IgD-negative memory B cell (primary cell): ENCODE data around the gene B3GALT5. TPM values are rescaled to one million over a fixed set of nuclear protein-coding genes. Genes with fewer than 3 reads are reported as not detected.
"Not testable (repeated sequence)": the region's sequence is repeated elsewhere in the genome, so short reads cannot be mapped to it uniquely, and the experiment has no call there.

Experiments used
- H3K27ac Mint-ChIP-seq, 3 donors: one replicate each; pipeline ENCODE4 v1.8.0; 2020 to 2022; ENCODE audit warnings: mild to moderate bottlenecking in 3 of 3, mixed read lengths in 3 of 3, moderate library complexity in 1 of 3
- H3K27me3 Mint-ChIP-seq: one replicate; pipeline ENCODE4 v1.8.0; 2021; ENCODE audit warnings: mixed read lengths
- H3K36me3 Mint-ChIP-seq: one replicate; pipeline ENCODE4 v1.8.0; 2020; ENCODE audit warnings: mild to moderate bottlenecking, mixed read lengths
- H3K4me1 Mint-ChIP-seq, 3 donors: one replicate each; pipeline ENCODE4 v1.8.0; 2020 to 2022; ENCODE audit warnings: mixed read lengths in 3 of 3, mild to moderate bottlenecking in 1 of 3
- H3K4me3 Mint-ChIP-seq, 4 donors: one replicate each; pipeline ENCODE4 v1.8.0; 2020 to 2022; ENCODE audit warnings: mild to moderate bottlenecking in 4 of 4, mixed read lengths in 4 of 4, moderate library complexity in 3 of 4
- H3K9me3 Mint-ChIP-seq, 3 donors: one replicate each; pipeline ENCODE4 v1.8.0; 2020 to 2021; ENCODE audit warnings: mixed read lengths in 3 of 3, mild to moderate bottlenecking in 1 of 3
- polyA plus RNA-seq: library from polyadenylated mRNA; unstranded; fragments of 300-500 nt; fragmentation: Illumina TruSeq; gene quantifications from one replicate; pipeline ENCODE4 v1.2.3, GENCODE V29; 2021

The B3GALT5 gene
- polyA plus RNA-seq = not detected

- H3K4me3 Mint-ChIP-seq = peak within 1 kb of the TSS in 1 of 4 donors; percentile 53
- H3K27me3 Mint-ChIP-seq = peaks cover 22% of the 10 kb centered on the region
These were observed at the start of gene B3GALT5 for GRCh38 chr21:39612233-39613040. TSS of gene B3GALT5 (plus strand) at chr21:39612940. CDS start at chr21:39660560, 47,620 bp downstream.

GRCh38 chr21:39564200-39564599 lies 48.5 kb upstream of the B3GALT5 start:
- Mint-ChIP-seq H3K4me1 (no peaks in the 10 kb centered on the region), H3K27ac (no peak overlapping the region), H3K4me3 (no peak overlapping the region), H3K27me3 (no peaks in the 10 kb centered on the region), H3K9me3 (no peaks in the 10 kb centered on the region), H3K36me3 (no peaks in the 10 kb centered on the region)

More at GRCh38 chr21:39612233-39613040, at the start of gene B3GALT5:
- H3K4me1 Mint-ChIP-seq = peaks cover 0 to 2% (median 0%) of the 10 kb centered on the region in 3 donors
- H3K9me3 Mint-ChIP-seq = peaks cover 2 to 6% (median 3%) of the 10 kb centered on the region in 3 donors
- H3K27ac Mint-ChIP-seq = peak within 1 kb of the TSS in 1 of 3 donors; percentile 43
- H3K36me3 Mint-ChIP-seq = no peaks in the 10 kb centered on the region

GRCh38 chr21:39567180-39567972 lies 45.4 kb upstream of the B3GALT5 start:
- H3K27me3 Mint-ChIP-seq = peaks cover 2% of the 10 kb centered on the region
- no peaks in the 10 kb centered on the region for H3K36me3 Mint-ChIP-seq
- no peaks in the 10 kb centered on the region for H3K4me1 Mint-ChIP-seq
- H3K27ac Mint-ChIP-seq = no peak overlapping the region
- no peaks in the 10 kb centered on the region for H3K9me3 Mint-ChIP-seq
- H3K4me3 Mint-ChIP-seq = no peak overlapping the region

- no peaks in the 10 kb centered on the region for H3K4me1 Mint-ChIP-seq
- H3K4me3 Mint-ChIP-seq = no peak overlapping the region
- H3K9me3 Mint-ChIP-seq = no peaks in the 10 kb centered on the region
- H3K27ac Mint-ChIP-seq = no peak overlapping the region
- H3K36me3 Mint-ChIP-seq = no peaks in the 10 kb centered on the region
- peaks cover 5% of the 10 kb centered on the region for H3K27me3 Mint-ChIP-seq
These were observed 44.4 kb upstream of the B3GALT5 start for GRCh38 chr21:39568361-39568760.

- Mint-ChIP-seq H3K4me1 (no peaks in the 10 kb centered on the region), H3K4me3 (no peak overlapping the region), H3K36me3 (no peaks in the 10 kb centered on the region), H3K27ac (no peak overlapping the region), H3K27me3 (peaks cover 11% of the 10 kb centered on the region), H3K9me3 (peaks cover 0 to 4% (median 2%) of the 10 kb centered on the region in 3 donors)
These were observed 37.0 kb upstream of the B3GALT5 start for GRCh38 chr21:39575775-39576174.

GRCh38 chr21:39576518-39577128 lies 36.1 kb upstream of the B3GALT5 start:
- peaks cover 9% of the 10 kb centered on the region for H3K27me3 Mint-ChIP-seq
- H3K36me3 Mint-ChIP-seq = no peaks in the 10 kb centered on the region
- no peak overlapping the region for H3K27ac Mint-ChIP-seq
- peaks cover 0 to 4% (median 2%) of the 10 kb centered on the region in 3 donors for H3K9me3 Mint-ChIP-seq
- H3K4me1 Mint-ChIP-seq = no peaks in the 10 kb centered on the region
- no peak overlapping the region for H3K4me3 Mint-ChIP-seq

- Mint-ChIP-seq H3K9me3 (peaks cover 0 to 4% (median 3%) of the 10 kb centered on the region in 3 donors), H3K4me1 (no peaks in the 10 kb centered on the region), H3K27ac (no peak overlapping the region), H3K4me3 (no peak overlapping the region), H3K36me3 (no peaks in the 10 kb centered on the region), H3K27me3 (peaks cover 3% of the 10 kb centered on the region)
These were observed 32.9 kb upstream of the B3GALT5 start for GRCh38 chr21:39579734-39580332.

- Mint-ChIP-seq H3K9me3 (peaks cover 0 to 4% (median 3%) of the 10 kb centered on the region in 3 donors), H3K4me3 (no peak overlapping the region), H3K4me1 (no peaks in the 10 kb centered on the region), H3K27me3 (no peaks in the 10 kb centered on the region), H3K36me3 (no peaks in the 10 kb centered on the region), H3K27ac (no peak overlapping the region)
These were observed 32.0 kb upstream of the B3GALT5 start for GRCh38 chr21:39580744-39581143.

GRCh38 chr21:39581414-39581813 lies 31.3 kb upstream of the B3GALT5 start:
- Mint-ChIP-seq H3K27ac (no peak overlapping the region), H3K4me3 (no peak overlapping the region), H3K9me3 (peaks cover 0 to 6% (median 4%) of the 10 kb centered on the region in 3 donors), H3K27me3 (no peaks in the 10 kb centered on the region), H3K36me3 (no peaks in the 10 kb centered on the region), H3K4me1 (no peaks in the 10 kb centered on the region)

GRCh38 chr21:39582749-39583148 lies 30.0 kb upstream of the B3GALT5 start:
- Mint-ChIP-seq H3K9me3 (peaks cover 0 to 9% (median 8%) of the 10 kb centered on the region in 3 donors), H3K4me3 (no peak overlapping the region), H3K27me3 (no peaks in the 10 kb centered on the region)

GRCh38 chr21:39583586-39583985 lies 29.2 kb upstream of the B3GALT5 start:
- H3K4me1 Mint-ChIP-seq, H3K4me3 Mint-ChIP-seq, H3K27ac Mint-ChIP-seq, H3K36me3 Mint-ChIP-seq, H3K27me3 Mint-ChIP-seq: not testable (repeated sequence)
- H3K9me3 Mint-ChIP-seq = peaks cover 0 to 11% (median 9%) of the 10 kb centered on the region in 3 donors

More at GRCh38 chr21:39582749-39583148, 30.0 kb upstream of the B3GALT5 start:
- H3K36me3 Mint-ChIP-seq = no peaks in the 10 kb centered on the region
- no peaks in the 10 kb centered on the region for H3K4me1 Mint-ChIP-seq
- H3K27ac Mint-ChIP-seq = no peak overlapping the region

- no peak overlapping the region for H3K4me3 Mint-ChIP-seq
- peaks cover 1% of the 10 kb centered on the region for H3K36me3 Mint-ChIP-seq
- H3K9me3 Mint-ChIP-seq = peaks cover 2 to 17% (median 9%) of the 10 kb centered on the region in 3 donors
- H3K4me1 Mint-ChIP-seq = no peaks in the 10 kb centered on the region
- H3K27ac Mint-ChIP-seq = no peak overlapping the region
- H3K27me3 Mint-ChIP-seq = no peaks in the 10 kb centered on the region
These were observed 25.4 kb upstream of the B3GALT5 start for GRCh38 chr21:39587376-39587775.

GRCh38 chr21:39588884-39589283 lies 23.9 kb upstream of the B3GALT5 start:
- H3K36me3 Mint-ChIP-seq = peaks cover 1% of the 10 kb centered on the region
- H3K9me3 Mint-ChIP-seq = peaks cover 2 to 16% (median 9%) of the 10 kb centered on the region in 3 donors
- no peak overlapping the region for H3K27ac Mint-ChIP-seq
- no peaks in the 10 kb centered on the region for H3K27me3 Mint-ChIP-seq
- H3K4me3 Mint-ChIP-seq = no peak overlapping the region
- no peaks in the 10 kb centered on the region for H3K4me1 Mint-ChIP-seq

GRCh38 chr21:39593522-39593921 lies 19.2 kb upstream of the B3GALT5 start:
- Mint-ChIP-seq H3K27me3 (no peaks in the 10 kb centered on the region), H3K36me3 (peaks cover 1% of the 10 kb centered on the region), H3K4me3 (no peak overlapping the region), H3K9me3 (peaks cover 2 to 8% (median 4%) of the 10 kb centered on the region in 3 donors), H3K4me1 (no peaks in the 10 kb centered on the region), H3K27ac (no peak overlapping the region)

- no peaks in the 10 kb centered on the region for H3K36me3 Mint-ChIP-seq
- H3K4me1 Mint-ChIP-seq = no peaks in the 10 kb centered on the region
- no peak overlapping the region for H3K4me3 Mint-ChIP-seq
- H3K9me3 Mint-ChIP-seq = peaks cover 0 to 9% (median 0%) of the 10 kb centered on the region in 3 donors
- no peaks in the 10 kb centered on the region for H3K27me3 Mint-ChIP-seq
- no peak overlapping the region for H3K27ac Mint-ChIP-seq
These were observed 17.3 kb upstream of the B3GALT5 start for GRCh38 chr21:39595465-39595864.
